ENCODE measurements around the gene SH3GL3.

SH3GL3 gene

GRCh38 chr15:83631534-83631933, 184.4 kb downstream of the SH3GL3 start:
- no peak for DNase-seq

GRCh38 chr15:83643201-83643600, 196.1 kb downstream of the SH3GL3 start:
- no peak for DNase-seq

DNA sequence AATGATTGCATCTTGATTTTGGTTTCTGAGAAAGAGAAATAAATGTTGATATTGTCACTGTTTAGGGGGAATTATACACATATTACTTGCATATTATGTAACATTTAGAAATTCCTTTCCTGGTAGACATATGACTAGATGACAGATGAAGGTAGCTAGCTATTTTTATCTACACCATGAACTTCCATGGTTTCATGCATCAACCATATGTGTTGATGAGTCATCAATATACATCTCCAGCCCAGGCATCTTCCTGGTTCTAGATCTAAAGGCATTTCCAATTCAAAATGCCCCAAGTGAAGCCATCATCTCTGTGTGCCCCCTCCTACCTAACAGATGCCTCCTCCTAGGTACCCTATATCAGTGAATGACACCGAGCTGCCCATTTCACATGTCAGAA, 197.3 kb downstream of the SH3GL3 start:
- DNase-seq, result no peak

- no peak for DNase-seq
Measured at GRCh38 chr15:83650831-83651230, 203.7 kb downstream of the SH3GL3 start.

DNA sequence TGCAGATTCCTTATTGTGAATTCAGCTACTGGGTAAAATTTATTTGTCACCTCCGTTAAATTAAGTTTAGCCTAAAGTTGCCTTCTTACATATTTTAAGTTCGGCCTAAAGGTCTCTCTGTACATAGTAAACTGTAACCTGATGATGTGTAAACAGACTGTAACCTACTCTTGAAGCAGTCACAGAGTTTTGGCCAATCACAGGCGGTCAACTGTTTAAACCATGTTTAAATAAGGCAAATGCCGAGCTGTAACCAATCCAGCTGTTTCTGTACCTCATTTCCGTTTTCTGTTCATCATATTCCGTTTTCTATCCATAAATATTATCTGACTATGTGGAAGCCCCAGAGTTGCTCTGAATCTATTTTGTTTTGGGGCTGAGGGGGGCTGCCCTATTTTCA, 204.4 kb downstream of the SH3GL3 start:
- DNase-seq, result no peak

- DNase-seq, result no peak
Measured at GRCh38 chr15:83652626-83653204, 205.6 kb downstream of the SH3GL3 start.

- no peak for DNase-seq
Measured at GRCh38 chr15:83653288-83653638, 206.1 kb downstream of the SH3GL3 start.

- no peak for DNase-seq
Measured at GRCh38 chr15:83653639-83654378, 206.7 kb downstream of the SH3GL3 start, which contains the start of gene ADAMTSL3. Gene ADAMTSL3, plus strand, starts transcription at chr15:83654123. Its CDS starts 1,639 bp downstream, at chr15:83655762.

DNA sequence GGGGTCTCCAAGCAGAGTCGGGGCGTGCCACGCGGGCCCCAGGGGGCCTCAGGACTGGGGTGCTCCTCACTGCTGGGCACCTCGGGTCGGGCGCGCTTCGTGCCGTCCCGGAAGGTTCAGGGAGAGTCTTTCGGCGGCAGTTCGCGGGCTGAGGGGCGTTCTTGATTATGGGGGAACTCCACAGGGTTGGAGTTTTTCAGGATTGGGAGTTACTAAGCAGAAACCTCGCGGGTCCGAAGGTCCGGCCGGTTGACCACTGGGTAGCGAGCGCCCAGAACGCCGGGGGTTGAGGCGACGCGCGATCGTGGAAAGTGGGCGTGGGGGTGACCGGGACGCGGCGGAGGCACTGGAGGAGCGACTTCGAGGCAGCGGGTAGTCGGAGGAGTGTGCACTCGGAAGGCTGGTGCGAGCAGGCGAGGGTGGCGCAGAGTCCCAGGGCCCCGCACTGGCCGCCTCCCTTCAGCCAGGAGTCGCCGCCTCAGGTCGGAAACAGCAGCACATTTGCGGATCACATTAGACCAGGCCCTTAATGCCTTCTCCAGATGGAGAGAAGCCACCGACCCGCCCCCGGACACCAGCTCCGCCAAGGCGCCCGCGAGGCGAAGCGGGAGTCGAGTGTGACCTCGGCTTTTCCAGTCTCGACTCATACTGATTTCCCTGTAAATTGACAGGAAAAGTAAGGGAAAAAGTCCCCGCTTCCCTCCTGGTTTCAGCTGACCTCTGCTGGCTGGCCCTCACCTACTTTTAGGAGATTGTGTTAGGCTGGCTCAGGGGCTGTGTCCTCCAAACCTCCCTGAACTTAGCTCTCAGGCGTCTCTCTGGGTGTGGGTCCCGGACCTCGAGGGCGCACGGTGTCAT, 207.5 kb downstream of the SH3GL3 start:
- DNase-seq, result no peak

GRCh38 chr15:83655237-83655616, 208.1 kb downstream of the SH3GL3 start:
- no peak for DNase-seq

- no peak for DNase-seq
Measured at GRCh38 chr15:83656192-83656591, 209.1 kb downstream of the SH3GL3 start.

DNA sequence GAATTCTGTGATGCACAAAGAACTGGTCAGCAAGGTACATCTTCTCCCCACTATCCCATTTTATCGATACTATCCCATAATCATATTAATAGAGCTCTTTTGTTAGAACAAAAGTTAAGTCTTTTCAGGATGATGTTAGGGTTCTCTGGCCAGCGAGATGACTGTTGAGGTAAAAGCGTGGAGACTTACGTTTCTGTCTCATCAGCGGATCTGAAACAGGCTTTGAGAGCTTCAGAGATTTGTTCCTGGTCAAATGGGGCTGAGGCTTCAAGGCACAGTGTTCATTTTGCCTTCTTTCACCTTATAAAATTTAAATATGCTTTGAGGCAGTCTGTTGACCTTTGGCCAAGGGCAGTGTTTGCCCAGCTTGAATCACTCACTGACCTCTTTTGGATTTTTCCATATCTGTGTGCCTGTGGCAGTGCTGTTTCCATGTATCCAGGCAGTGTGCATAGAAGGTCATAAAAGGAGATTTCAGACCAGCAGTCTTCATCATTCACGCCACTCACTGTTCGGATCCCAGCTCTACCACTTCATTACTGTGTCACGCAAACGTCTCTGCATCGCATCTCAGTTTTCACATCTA, 209.9 kb downstream of the SH3GL3 start:
- no peak for DNase-seq

GRCh38 chr15:83657549-83657948, 210.4 kb downstream of the SH3GL3 start:
- DNase-seq, result no peak

GRCh38 chr15:83658430-83659416, 211.6 kb downstream of the SH3GL3 start:
- DNase-seq, result no peak

DNA sequence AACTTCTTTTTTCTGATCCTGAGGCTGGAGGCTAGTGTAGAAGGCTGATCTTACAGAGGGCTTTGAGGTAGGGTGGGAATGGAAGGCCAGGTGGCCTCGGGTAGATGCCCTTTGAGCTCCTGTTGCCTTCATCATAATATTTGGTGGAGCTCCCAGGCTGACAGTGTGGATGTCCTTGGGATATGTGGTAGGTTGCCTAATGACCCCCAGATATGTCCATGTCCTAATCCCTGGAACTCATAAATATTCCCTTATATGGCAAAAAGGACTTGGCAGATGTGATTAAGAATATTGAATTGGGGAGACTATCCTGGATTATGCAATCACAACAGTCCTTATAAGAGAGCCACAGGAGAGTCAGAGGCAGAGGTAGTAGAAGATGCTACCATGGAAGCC, 212.3 kb downstream of the SH3GL3 start:
- no peak for DNase-seq

GRCh38 chr15:83665480-83665879, 218.3 kb downstream of the SH3GL3 start:
- DNase-seq, result no peak

All from activated CD8-positive, alpha-beta memory T cell treated with anti-CD3 and anti-CD28 coated beads, Interleukin-2, amount 50 U/mL, for 48 hours (primary cell).